ENCODE results near the gene MEGF11.

The MEGF11 gene

GRCh38 chr15:66042624-66043023, 210.9 kb downstream of the MEGF11 start:
- no peak for DNase-seq (ENCODE audit: low read depth)
- Histone ChIP-seq H3K27me3 (replicated peaks; ENCODE audit: control insufficient read depth, insufficient read depth, low read length) (peaks cover 75% of the 10 kb centered on the region), H3K4me3 (ENCODE audit: low read length) (no peak overlapping the region), H3K36me3 (ENCODE audit: control insufficient read depth, insufficient read depth, low read length, severe bottlenecking) (no peaks in the 10 kb centered on the region), H3K9me3 (ENCODE audit: control insufficient read depth, low read length) (peaks cover 8% of the 10 kb centered on the region), H3K4me1 (ENCODE audit: control insufficient read depth, insufficient read depth, low read length) (no peaks in the 10 kb centered on the region), H3K9ac (ENCODE audit: low read length) (no peak overlapping the region)

- H3K4me1 ChIP-seq (ENCODE audit: control insufficient read depth, insufficient read depth, low read length), result no peaks in the 10 kb centered on the region
- no peak overlapping the region for H3K4me3 ChIP-seq (ENCODE audit: low read length)
- H3K27me3 ChIP-seq (replicated peaks; ENCODE audit: control insufficient read depth, insufficient read depth, low read length), result peaks cover 75% of the 10 kb centered on the region
- H3K9ac ChIP-seq (ENCODE audit: low read length), result no peak overlapping the region
- peaks cover 8% of the 10 kb centered on the region for H3K9me3 ChIP-seq (ENCODE audit: control insufficient read depth, low read length)
- DNase-seq (ENCODE audit: low read depth), result no peak
- no peaks in the 10 kb centered on the region for H3K36me3 ChIP-seq (ENCODE audit: control insufficient read depth, insufficient read depth, low read length, severe bottlenecking)
Measured at GRCh38 chr15:66041276-66041675, 212.3 kb downstream of the MEGF11 start.

GRCh38 chr15:66040211-66040892, 213.2 kb downstream of the MEGF11 start:
- DNase-seq (ENCODE audit: low read depth), result peak; percentile 19
- Histone ChIP-seq H3K9me3 (ENCODE audit: control insufficient read depth, low read length) (peaks cover 7% of the 10 kb centered on the region), H3K27me3 (replicated peaks; ENCODE audit: control insufficient read depth, insufficient read depth, low read length) (peaks cover 75% of the 10 kb centered on the region), H3K36me3 (ENCODE audit: control insufficient read depth, insufficient read depth, low read length, severe bottlenecking) (no peaks in the 10 kb centered on the region), H3K4me3 (ENCODE audit: low read length) (no peak overlapping the region), H3K4me1 (ENCODE audit: control insufficient read depth, insufficient read depth, low read length) (no peaks in the 10 kb centered on the region), H3K9ac (ENCODE audit: low read length) (no peak overlapping the region)

- DNase-seq (ENCODE audit: low read depth), result no peak
- no peak overlapping the region for H3K9ac ChIP-seq (ENCODE audit: low read length)
- H3K36me3 ChIP-seq (ENCODE audit: control insufficient read depth, insufficient read depth, low read length, severe bottlenecking), result no peaks in the 10 kb centered on the region
- H3K9me3 ChIP-seq (ENCODE audit: control insufficient read depth, low read length), result peaks cover 5% of the 10 kb centered on the region
- H3K4me1 ChIP-seq (ENCODE audit: control insufficient read depth, insufficient read depth, low read length), result no peaks in the 10 kb centered on the region
- H3K27me3 ChIP-seq (replicated peaks; ENCODE audit: control insufficient read depth, insufficient read depth, low read length), result peaks cover 72% of the 10 kb centered on the region
- H3K4me3 ChIP-seq (ENCODE audit: low read length), result no peak overlapping the region
Measured at GRCh38 chr15:66039117-66039871, 214.3 kb downstream of the MEGF11 start.

- no peaks in the 10 kb centered on the region for H3K36me3 ChIP-seq (ENCODE audit: control insufficient read depth, insufficient read depth, low read length, severe bottlenecking)
- peaks cover 5% of the 10 kb centered on the region for H3K9me3 ChIP-seq (ENCODE audit: control insufficient read depth, low read length)
- H3K9ac ChIP-seq (ENCODE audit: low read length), result no peak overlapping the region
- DNase-seq (ENCODE audit: low read depth), result no peak
- H3K4me1 ChIP-seq (ENCODE audit: control insufficient read depth, insufficient read depth, low read length), result no peaks in the 10 kb centered on the region
- peaks cover 64% of the 10 kb centered on the region for H3K27me3 ChIP-seq (replicated peaks; ENCODE audit: control insufficient read depth, insufficient read depth, low read length)
- no peak overlapping the region for H3K4me3 ChIP-seq (ENCODE audit: low read length)
Measured at GRCh38 chr15:66038387-66039116, 215.0 kb downstream of the MEGF11 start.

GRCh38 chr15:66036859-66037258, 216.7 kb downstream of the MEGF11 start:
- Histone ChIP-seq H3K36me3 (ENCODE audit: control insufficient read depth, insufficient read depth, low read length, severe bottlenecking) (no peaks in the 10 kb centered on the region), H3K9ac (ENCODE audit: low read length) (no peak overlapping the region), H3K9me3 (ENCODE audit: control insufficient read depth, low read length) (peaks cover 12% of the 10 kb centered on the region), H3K27me3 (replicated peaks; ENCODE audit: control insufficient read depth, insufficient read depth, low read length) (peaks cover 51% of the 10 kb centered on the region), H3K4me3 (ENCODE audit: low read length) (no peak overlapping the region), H3K4me1 (ENCODE audit: control insufficient read depth, insufficient read depth, low read length) (no peaks in the 10 kb centered on the region)
- DNase-seq (ENCODE audit: low read depth), result no peak

GRCh38 chr15:66035901-66036300, 217.6 kb downstream of the MEGF11 start:
- H3K4me3 ChIP-seq (ENCODE audit: low read length), result no peak overlapping the region
- DNase-seq (ENCODE audit: low read depth), result no peak
- H3K36me3 ChIP-seq (ENCODE audit: control insufficient read depth, insufficient read depth, low read length, severe bottlenecking), result no peaks in the 10 kb centered on the region
- H3K9ac ChIP-seq (ENCODE audit: low read length), result no peak overlapping the region
- H3K9me3 ChIP-seq (ENCODE audit: control insufficient read depth, low read length), result peaks cover 20% of the 10 kb centered on the region
- no peaks in the 10 kb centered on the region for H3K4me1 ChIP-seq (ENCODE audit: control insufficient read depth, insufficient read depth, low read length)
- peaks cover 42% of the 10 kb centered on the region for H3K27me3 ChIP-seq (replicated peaks; ENCODE audit: control insufficient read depth, insufficient read depth, low read length)

GRCh38 chr15:66033143-66033542, 220.4 kb downstream of the MEGF11 start:
- peaks cover 20% of the 10 kb centered on the region for H3K9me3 ChIP-seq (ENCODE audit: control insufficient read depth, low read length)
- peaks cover 32% of the 10 kb centered on the region for H3K27me3 ChIP-seq (replicated peaks; ENCODE audit: control insufficient read depth, insufficient read depth, low read length)
- DNase-seq (ENCODE audit: low read depth), result no peak
- no peaks in the 10 kb centered on the region for H3K4me1 ChIP-seq (ENCODE audit: control insufficient read depth, insufficient read depth, low read length)
- H3K9ac ChIP-seq (ENCODE audit: low read length), result no peak overlapping the region
- no peak overlapping the region for H3K4me3 ChIP-seq (ENCODE audit: low read length)
- no peaks in the 10 kb centered on the region for H3K36me3 ChIP-seq (ENCODE audit: control insufficient read depth, insufficient read depth, low read length, severe bottlenecking)

GRCh38 chr15:66032006-66032405, 221.5 kb downstream of the MEGF11 start:
- Histone ChIP-seq H3K36me3 (ENCODE audit: control insufficient read depth, insufficient read depth, low read length, severe bottlenecking) (no peaks in the 10 kb centered on the region), H3K9me3 (ENCODE audit: control insufficient read depth, low read length) (peaks cover 20% of the 10 kb centered on the region), H3K9ac (ENCODE audit: low read length) (no peak overlapping the region), H3K4me3 (ENCODE audit: low read length) (no peak overlapping the region), H3K27me3 (replicated peaks; ENCODE audit: control insufficient read depth, insufficient read depth, low read length) (peaks cover 21% of the 10 kb centered on the region), H3K4me1 (ENCODE audit: control insufficient read depth, insufficient read depth, low read length) (peaks cover 6% of the 10 kb centered on the region)
- DNase-seq (ENCODE audit: low read depth), result no peak

- no peaks in the 10 kb centered on the region for H3K36me3 ChIP-seq (ENCODE audit: control insufficient read depth, insufficient read depth, low read length, severe bottlenecking)
- peaks cover 6% of the 10 kb centered on the region for H3K4me1 ChIP-seq (ENCODE audit: control insufficient read depth, insufficient read depth, low read length)
- peaks cover 20% of the 10 kb centered on the region for H3K9me3 ChIP-seq (ENCODE audit: control insufficient read depth, low read length)
- H3K4me3 ChIP-seq (ENCODE audit: low read length), result no peak overlapping the region
- DNase-seq (ENCODE audit: low read depth), result no peak
- peaks cover 8% of the 10 kb centered on the region for H3K27me3 ChIP-seq (replicated peaks; ENCODE audit: control insufficient read depth, insufficient read depth, low read length)
- H3K9ac ChIP-seq (ENCODE audit: low read length), result no peak overlapping the region
Measured at GRCh38 chr15:66030650-66031049, 222.9 kb downstream of the MEGF11 start.

- no peak for DNase-seq (ENCODE audit: low read depth)
- peaks cover 10% of the 10 kb centered on the region for H3K4me1 ChIP-seq (ENCODE audit: control insufficient read depth, insufficient read depth, low read length)
Measured at GRCh38 chr15:66029650-66030049, 223.9 kb downstream of the MEGF11 start.

More at GRCh38 chr15:66029650-66030049, 223.9 kb downstream of the MEGF11 start:
- H3K9me3 ChIP-seq (ENCODE audit: control insufficient read depth, low read length), result peaks cover 17% of the 10 kb centered on the region
- no peaks in the 10 kb centered on the region for H3K36me3 ChIP-seq (ENCODE audit: control insufficient read depth, insufficient read depth, low read length, severe bottlenecking)
- no peak overlapping the region for H3K4me3 ChIP-seq (ENCODE audit: low read length)
- H3K27me3 ChIP-seq (replicated peaks; ENCODE audit: control insufficient read depth, insufficient read depth, low read length), result peaks cover 2% of the 10 kb centered on the region
- no peak overlapping the region for H3K9ac ChIP-seq (ENCODE audit: low read length)
